C4-2B (cell line): ENCODE measurements around the gene TENM4.

ENCODE experiments used
- ZFX ChIP-seq: fragments of 450-650 bp; IDR thresholded peaks from 2 replicates; pipeline ENCODE4 v1.6.1; 2017
- TF ChIP-seq, protein P1 (sequence below): fragments of 450-650 bp; conservative IDR thresholded peaks from 2 replicates; pipeline ENCODE4 v1.5.1; 2017; ENCODE audit warnings: mild to moderate bottlenecking

DNA sequence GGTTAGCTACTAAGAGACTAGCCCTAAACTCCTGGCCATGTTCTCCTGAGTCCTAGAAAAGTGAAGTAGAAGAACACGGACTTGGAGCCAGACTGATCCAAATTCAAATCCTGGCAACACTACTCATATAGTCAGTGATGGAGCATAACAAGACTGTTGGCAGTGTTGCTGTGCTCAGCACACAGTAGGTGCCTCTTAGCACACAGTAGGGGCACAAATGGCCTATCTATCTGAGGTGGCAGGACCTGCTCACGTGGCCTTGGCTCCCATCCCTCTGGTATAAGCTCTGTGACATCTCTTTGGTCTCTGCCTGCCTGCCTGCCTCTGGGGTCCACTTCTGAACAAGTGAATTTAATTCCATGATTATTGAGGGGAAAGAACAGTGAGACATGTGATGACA is 15.4 kb downstream of the TENM4 start:
- TF ChIP-seq, protein P1, sequence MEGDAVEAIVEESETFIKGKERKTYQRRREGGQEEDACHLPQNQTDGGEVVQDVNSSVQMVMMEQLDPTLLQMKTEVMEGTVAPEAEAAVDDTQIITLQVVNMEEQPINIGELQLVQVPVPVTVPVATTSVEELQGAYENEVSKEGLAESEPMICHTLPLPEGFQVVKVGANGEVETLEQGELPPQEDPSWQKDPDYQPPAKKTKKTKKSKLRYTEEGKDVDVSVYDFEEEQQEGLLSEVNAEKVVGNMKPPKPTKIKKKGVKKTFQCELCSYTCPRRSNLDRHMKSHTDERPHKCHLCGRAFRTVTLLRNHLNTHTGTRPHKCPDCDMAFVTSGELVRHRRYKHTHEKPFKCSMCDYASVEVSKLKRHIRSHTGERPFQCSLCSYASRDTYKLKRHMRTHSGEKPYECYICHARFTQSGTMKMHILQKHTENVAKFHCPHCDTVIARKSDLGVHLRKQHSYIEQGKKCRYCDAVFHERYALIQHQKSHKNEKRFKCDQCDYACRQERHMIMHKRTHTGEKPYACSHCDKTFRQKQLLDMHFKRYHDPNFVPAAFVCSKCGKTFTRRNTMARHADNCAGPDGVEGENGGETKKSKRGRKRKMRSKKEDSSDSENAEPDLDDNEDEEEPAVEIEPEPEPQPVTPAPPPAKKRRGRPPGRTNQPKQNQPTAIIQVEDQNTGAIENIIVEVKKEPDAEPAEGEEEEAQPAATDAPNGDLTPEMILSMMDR, result no peak
- TF ChIP-seq ZFX, result no peak
